Colonic mucosa (tissue), 4 donors: Measurements from ENCODE around the gene BTBD10. TPM values are rescaled to one million over a fixed set of nuclear protein-coding genes. Genes with fewer than 3 reads are reported as not detected.

Source experiments
- DNase-seq: peaks from one replicate; pipeline ENCODE4 v3.0.0-alpha.2; 2020
- H3K27ac ChIP-seq: fragments of 200-600 bp; one replicate; pipeline ENCODE4 v1.8.0; 2021
- H3K27me3 ChIP-seq: fragments of 200-600 bp; one replicate; pipeline ENCODE4 v1.8.0; 2021
- H3K36me3 ChIP-seq: fragments of 200-600 bp; one replicate; pipeline ENCODE4 v1.8.0; 2021
- H3K4me1 ChIP-seq: fragments of 200-600 bp; one replicate; pipeline ENCODE4 v1.8.0; 2021; ENCODE audit warnings: mild to moderate bottlenecking
- H3K4me3 ChIP-seq: fragments of 200-600 bp; one replicate; pipeline ENCODE4 v1.8.0; 2021
- H3K9ac ChIP-seq, 2 donors: one replicate each; pipeline ENCODE4 v1.7.0; 2013; ENCODE audit warnings: control low read depth in 2 of 2, low read depth in 2 of 2, low read length in 2 of 2
- H3K9me3 ChIP-seq: fragments of 200-600 bp; one replicate; pipeline ENCODE4 v1.8.0; 2021
- CTCF ChIP-seq: fragments of 200-600 bp; IDR thresholded peaks from one replicate; pipeline ENCODE4 v1.8.0; 2022; ENCODE audit warnings: antibody characterized with exemption, mild to moderate bottlenecking
- intact Hi-C: fragments of 100-400 bp; cut with DNase I; formaldehyde crosslinking; loops from one replicate; pipeline ENCODE4 v1.14.1; 2022
- total RNA-seq, 2 donors: library from RNA; stranded (reverse); fragmentation: NEBNext Ultra II Directional in 1 of 2; extraction: Animal tissue kit (Norgen Biotek cat#: 25700) in 1 of 2; gene quantifications; one replicate each; pipeline ENCODE4 v1.2.1, GENCODE V29; 2021
- donor health status: healthy.
- donor health status: DM: no; HTN: no; CAD: no.
- donor health status: DM: no; HTN: no; CAD: no.

The BTBD10 gene
- total RNA-seq, 2 donors from 2014 or later: 31.8 to 34.5 TPM

GRCh38 chr11:13473013-13473722 is 10.1 kb upstream of the BTBD10 start:
- no peaks in the 10 kb centered on the region for H3K27me3 ChIP-seq
- intact Hi-C loops: no loop called here
- no peaks in the 10 kb centered on the region for H3K4me1 ChIP-seq
- H3K27ac ChIP-seq: no peak overlapping the region
- H3K9me3 ChIP-seq: no peaks in the 10 kb centered on the region
- no peak overlapping the region for H3K9ac ChIP-seq
- no peak for TF ChIP-seq CTCF
- no peak overlapping the region for H3K4me3 ChIP-seq
- no peaks in the 10 kb centered on the region for H3K36me3 ChIP-seq
- no peak for DNase-seq

GRCh38 chr11:13468750-13469149 is 5.7 kb upstream of the BTBD10 start:
- Histone ChIP-seq H3K4me3 (no peak overlapping the region), H3K9me3 (no peaks in the 10 kb centered on the region), H3K4me1 (no peaks in the 10 kb centered on the region), H3K27ac (no peak overlapping the region), H3K27me3 (no peaks in the 10 kb centered on the region), H3K9ac (no peak overlapping the region), H3K36me3 (no peaks in the 10 kb centered on the region)
- intact Hi-C loops: loop anchor here (10.0 kb wide), 1 partner anchor 114 kb away; no protein-coding TSS in a partner anchor
- TF ChIP-seq CTCF: no peak
- DNase-seq: no peak

- Histone ChIP-seq H3K9ac (no peak overlapping the region), H3K27me3 (no peaks in the 10 kb centered on the region), H3K4me1 (no peaks in the 10 kb centered on the region), H3K36me3 (no peaks in the 10 kb centered on the region), H3K9me3 (no peaks in the 10 kb centered on the region), H3K27ac (no peak overlapping the region), H3K4me3 (no peak overlapping the region)
- intact Hi-C loops: loop anchor here (10.0 kb wide), 1 partner anchor 111 kb away; no protein-coding TSS in a partner anchor
- peak; percentile 48 for TF ChIP-seq CTCF
- DNase-seq: no peak
Measured at GRCh38 chr11:13465909-13466371, 2.9 kb upstream of the BTBD10 start.

- TF ChIP-seq CTCF: no peak
- H3K9me3 ChIP-seq: no peaks in the 10 kb centered on the region
- H3K27me3 ChIP-seq: no peaks in the 10 kb centered on the region
- no peaks in the 10 kb centered on the region for H3K36me3 ChIP-seq
- H3K4me3 ChIP-seq: peak overlapping the region; percentile 75
- peak overlapping the region; percentile 93 for H3K27ac ChIP-seq
- intact Hi-C loops: loop anchor here (10.0 kb wide), 1 partner anchor 109 kb away; no protein-coding TSS in a partner anchor
- peak overlapping the region; percentile 90 to 94 for H3K9ac ChIP-seq
- no peaks in the 10 kb centered on the region for H3K4me1 ChIP-seq
- DNase-seq: no peak
Measured at GRCh38 chr11:13463779-13464290, 813 bp upstream of the BTBD10 start.

- no peaks in the 10 kb centered on the region for H3K27me3 ChIP-seq
- intact Hi-C loops: loop anchor here (10.0 kb wide), 1 partner anchor 108 kb away; no protein-coding TSS in a partner anchor
- no peak for TF ChIP-seq CTCF
Measured at GRCh38 chr11:13462311-13462900, 616 bp downstream of the BTBD10 start.

More at GRCh38 chr11:13462311-13462900, 616 bp downstream of the BTBD10 start:
- H3K4me3 ChIP-seq: peak overlapping the region; percentile 75
- peak; percentile 85 for DNase-seq
- peak overlapping the region; percentile 90 to 94 for H3K9ac ChIP-seq
- no peaks in the 10 kb centered on the region for H3K9me3 ChIP-seq
- no peaks in the 10 kb centered on the region for H3K4me1 ChIP-seq
- H3K36me3 ChIP-seq: no peaks in the 10 kb centered on the region
- H3K27ac ChIP-seq: peak overlapping the region; percentile 93
